ENCODE results near the gene TCEAL1.
"Not testable (repeated sequence)": the region's sequence is repeated elsewhere in the genome, so short reads cannot be mapped to it uniquely, and the experiment has no call there.

Gene TCEAL1

GRCh38 chrX:103628386-103629317, at the start of gene TCEAL1:
TSS of gene TCEAL1 (plus strand) at chrX:103628975. CDS start at chrX:103629917, 942 bp downstream.
- peak; percentile 54 to 64 for DNase-seq

GRCh38 chrX:103584596-103584995, 44.2 kb upstream of the TCEAL1 start:
- DNase-seq: no peak

GRCh38 chrX:103585411-103586313, 43.1 kb upstream of the TCEAL1 start, which contains the start of gene TCEAL4:
TSS of gene TCEAL4 (plus strand) at chrX:103585515. CDS start at chrX:103586676, 1,161 bp downstream.
- DNase-seq: peak; percentile 12 to 48

- no peak for DNase-seq
Measured at GRCh38 chrX:103586314-103586646, 42.5 kb upstream of the TCEAL1 start.

GRCh38 chrX:103586659-103587058, 42.1 kb upstream of the TCEAL1 start:
- no peak for DNase-seq

GRCh38 chrX:103592295-103592694, 36.5 kb upstream of the TCEAL1 start:
- DNase-seq: not testable (repeated sequence)

- not testable (repeated sequence) for DNase-seq
Measured at GRCh38 chrX:103595202-103595601, 33.6 kb upstream of the TCEAL1 start.

- peak in 1 of 2 experiments; percentile 60 for DNase-seq
Measured at GRCh38 chrX:103607364-103608305, 21.1 kb upstream of the TCEAL1 start, which contains the start of gene TCEAL3. TSS of gene TCEAL3 (plus strand) at chrX:103607963. CDS start at chrX:103609065, 1,102 bp downstream.

GRCh38 chrX:103608306-103608963, 20.3 kb upstream of the TCEAL1 start:
- DNase-seq: no peak

- DNase-seq: no peak
Measured at GRCh38 chrX:103610282-103610681, 18.5 kb upstream of the TCEAL1 start.

- DNase-seq: no peak
Measured at GRCh38 chrX:103613362-103613890, 15.3 kb upstream of the TCEAL1 start.

- no peak for DNase-seq
Measured at GRCh38 chrX:103614999-103615398, 13.8 kb upstream of the TCEAL1 start.

- DNase-seq: no peak
Measured at GRCh38 chrX:103615781-103616371, 12.9 kb upstream of the TCEAL1 start.

- DNase-seq: peak in 1 of 2 experiments; percentile 3
Measured at GRCh38 chrX:103616676-103617186, 12.0 kb upstream of the TCEAL1 start.

- no peak for DNase-seq
Measured at GRCh38 chrX:103624111-103624510, 4.7 kb upstream of the TCEAL1 start.

GRCh38 chrX:103626855-103627254, 1.9 kb upstream of the TCEAL1 start:
- DNase-seq: no peak

GRCh38 chrX:103629318-103630170, 769 bp downstream of the TCEAL1 start:
- peak; percentile 64 to 86 for DNase-seq

- DNase-seq: no peak
Measured at GRCh38 chrX:103630171-103630511, 1.4 kb downstream of the TCEAL1 start.

- DNase-seq: no peak
Measured at GRCh38 chrX:103631145-103631544, 2.4 kb downstream of the TCEAL1 start.

- DNase-seq: no peak
Measured at GRCh38 chrX:103635436-103635835, 6.7 kb downstream of the TCEAL1 start.

Measured in NCI-H524 (cell line).